GM11168 (cell line): ENCODE data around the gene RHOH.
"Not testable (repeated sequence)": the region's sequence is repeated elsewhere in the genome, so short reads cannot be mapped to it uniquely, and the experiment has no call there.

Experiments used
- in situ Hi-C: fragments of 300-500 bp; cut with MboI; formaldehyde crosslinking; loops from one replicate; pipeline ENCODE4 v1.12.0; 2022; ENCODE audit warnings: low sequenced_read_pairs; ENCODE audit not compliant: unreplicated experiment

RHOH gene

DNA sequence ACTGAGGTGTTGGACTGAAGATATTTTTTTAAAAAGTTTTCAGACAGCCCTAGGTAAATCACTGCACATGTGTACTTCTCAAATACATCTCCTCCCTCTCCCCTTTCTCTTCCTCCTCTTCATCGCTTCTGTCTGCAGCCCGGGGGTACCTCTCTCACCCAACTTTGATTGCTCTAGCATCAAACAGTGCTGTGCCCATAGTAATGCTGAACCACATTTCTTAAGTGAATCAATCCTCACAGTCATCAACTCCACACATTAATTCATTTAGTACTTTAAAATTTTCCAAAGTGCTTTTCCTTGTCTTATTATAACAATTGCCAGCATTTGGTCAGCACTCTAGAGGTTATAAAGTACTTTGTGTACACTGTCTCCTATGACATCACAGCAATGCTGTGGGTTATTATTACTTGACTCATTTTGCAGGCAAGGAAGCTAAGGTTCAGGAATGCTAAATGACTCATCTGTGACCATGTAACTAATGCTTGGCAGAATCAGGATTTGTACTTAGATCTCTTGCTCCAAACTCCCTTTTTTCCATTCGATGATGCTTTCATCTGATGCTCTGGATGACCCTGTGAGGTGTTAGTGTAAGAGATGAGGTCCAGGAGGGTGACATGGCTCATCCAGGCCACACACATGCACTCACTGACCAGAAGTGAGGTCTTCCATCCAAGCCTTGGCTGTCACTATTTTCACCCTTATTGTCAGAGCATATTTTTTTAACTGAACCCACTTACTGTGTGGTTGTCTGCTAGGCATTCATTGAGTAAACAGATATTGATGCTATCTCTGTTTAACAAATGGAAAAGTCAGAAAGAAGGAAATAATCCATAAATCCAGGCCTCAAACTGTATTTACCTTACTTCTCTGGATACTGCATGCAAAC, 58.8 kb downstream of the RHOH start:
- in situ Hi-C loops = no loop called here

- in situ Hi-C loops = no loop called here
Measured at GRCh38 chr4:40256329-40256728, 59.5 kb downstream of the RHOH start.

DNA sequence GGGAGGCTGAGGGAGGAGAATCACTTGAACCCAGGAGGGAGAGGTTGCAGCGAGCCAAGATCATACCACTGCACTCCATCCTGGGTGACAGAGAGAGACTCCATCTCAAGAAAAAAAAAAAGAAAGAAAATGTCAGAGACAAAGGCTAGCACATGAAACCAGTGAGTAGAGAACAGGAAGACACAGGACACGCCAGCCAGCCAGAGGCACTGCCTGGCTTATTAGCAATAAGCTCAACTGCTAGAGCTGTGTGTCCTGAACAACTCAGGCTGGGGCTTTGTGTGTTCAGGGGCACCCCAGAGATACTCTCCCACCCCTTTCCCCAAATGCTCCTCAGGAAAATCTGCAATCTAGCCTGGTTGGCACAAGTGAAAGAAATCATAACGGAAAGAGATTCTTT, 60.0 kb downstream of the RHOH start:
- in situ Hi-C loops = no loop called here

- in situ Hi-C loops = no loop called here
Measured at GRCh38 chr4:40258627-40259026, 61.8 kb downstream of the RHOH start.

DNA sequence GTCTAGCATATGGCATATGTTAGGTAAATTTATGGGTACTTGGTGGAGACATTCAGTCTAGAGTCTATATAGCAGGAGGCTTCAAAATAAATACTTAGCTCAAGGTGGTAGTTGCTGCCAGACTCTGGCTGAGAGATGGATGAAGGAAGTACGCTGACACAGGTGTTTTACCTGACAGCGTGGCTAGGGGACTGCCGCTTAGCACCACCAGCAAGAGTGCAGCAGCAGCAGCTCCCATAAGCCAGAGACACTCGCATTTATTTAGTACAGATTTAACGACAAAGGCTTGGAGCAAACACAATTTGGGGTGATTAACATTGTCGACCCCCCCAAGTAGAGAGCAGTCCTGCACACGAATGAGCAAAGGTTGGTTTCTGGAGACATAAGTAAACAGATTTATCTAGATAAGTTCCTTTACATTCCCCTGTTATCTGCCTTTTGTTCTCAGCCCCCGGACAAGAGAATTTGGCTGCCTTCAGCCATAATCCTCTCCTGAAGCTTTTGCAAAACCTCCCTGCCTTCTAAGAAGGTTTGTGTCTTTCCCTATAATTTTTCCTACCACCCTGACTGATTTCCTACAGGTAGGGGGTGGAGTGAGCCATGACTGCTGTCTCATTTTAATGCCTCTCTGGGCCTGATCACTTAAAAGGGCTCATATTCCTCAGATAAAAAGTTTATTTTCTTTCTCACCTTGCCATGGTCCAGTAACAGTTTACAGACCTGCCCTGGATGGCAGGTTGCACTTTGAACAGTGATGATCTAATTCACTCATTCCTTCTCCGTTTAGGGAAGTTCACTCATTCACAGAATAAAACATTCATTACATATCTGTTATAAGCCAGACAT, 64.6 kb downstream of the RHOH start:
- in situ Hi-C loops = no loop called here

DNA sequence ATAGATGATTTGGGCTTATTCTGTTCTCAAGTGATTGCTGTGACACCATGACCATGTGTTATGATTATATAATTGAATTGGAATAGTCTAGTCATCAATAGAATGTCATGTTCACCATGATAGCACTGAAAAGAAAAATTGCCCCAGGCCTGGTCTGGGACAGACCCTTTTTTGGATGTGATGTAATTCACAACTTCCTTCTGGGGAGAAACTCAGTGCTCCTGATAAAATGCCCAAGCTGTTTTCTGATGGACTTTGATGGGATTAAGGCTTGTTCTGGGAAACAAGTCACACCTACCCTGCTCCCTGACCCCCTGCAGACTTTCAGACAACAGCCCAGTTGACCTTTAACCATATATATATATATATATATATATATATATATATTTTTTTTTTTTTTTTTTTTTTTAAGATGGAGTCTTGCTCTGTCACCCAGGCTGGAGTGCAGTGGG, 65.3 kb downstream of the RHOH start:
- in situ Hi-C loops = no loop called here

- in situ Hi-C loops = no loop called here
Measured at GRCh38 chr4:40262861-40263260, 66.0 kb downstream of the RHOH start.

GRCh38 chr4:40264497-40264896, 67.7 kb downstream of the RHOH start:
- in situ Hi-C loops = no loop called here

GRCh38 chr4:40264995-40265909, 68.4 kb downstream of the RHOH start:
- in situ Hi-C loops = no loop called here

DNA sequence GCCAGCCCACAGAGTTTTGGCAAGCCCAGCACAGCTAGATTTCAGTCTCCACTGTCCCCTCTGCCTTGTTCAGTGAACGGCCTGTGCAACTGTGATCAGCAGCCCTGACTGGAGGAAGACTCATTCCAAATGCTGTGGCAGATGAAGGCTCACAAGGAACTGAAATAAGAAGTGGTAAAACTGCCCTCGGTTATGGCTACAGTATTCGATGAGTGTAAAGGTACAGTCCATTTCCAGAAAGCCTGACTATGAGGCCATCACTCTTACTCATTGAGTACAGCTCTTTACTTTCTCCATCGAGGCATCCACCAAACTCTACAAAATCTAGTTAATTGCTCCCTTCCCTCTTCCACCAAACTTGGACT, 69.1 kb downstream of the RHOH start:
- in situ Hi-C loops = no loop called here

DNA sequence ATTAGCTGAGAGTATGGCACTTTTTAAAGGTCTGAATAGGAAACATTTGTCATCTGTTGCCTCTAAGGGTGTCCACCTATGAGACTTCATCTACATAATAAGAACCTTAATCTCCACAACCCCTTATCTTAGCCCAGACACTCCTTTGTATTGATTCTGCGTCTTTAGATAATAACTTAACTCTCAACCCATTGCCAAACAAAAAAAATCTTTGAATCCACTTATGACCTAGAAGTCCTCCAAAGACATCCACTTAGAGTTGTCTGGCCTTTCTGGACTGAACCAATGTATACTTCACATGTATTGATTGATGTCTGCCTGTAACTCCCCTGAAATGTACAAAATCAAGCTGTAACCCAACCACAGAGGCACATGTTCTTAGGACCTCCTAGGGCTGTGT, 72.3 kb downstream of the RHOH start:
- in situ Hi-C loops = no loop called here

DNA sequence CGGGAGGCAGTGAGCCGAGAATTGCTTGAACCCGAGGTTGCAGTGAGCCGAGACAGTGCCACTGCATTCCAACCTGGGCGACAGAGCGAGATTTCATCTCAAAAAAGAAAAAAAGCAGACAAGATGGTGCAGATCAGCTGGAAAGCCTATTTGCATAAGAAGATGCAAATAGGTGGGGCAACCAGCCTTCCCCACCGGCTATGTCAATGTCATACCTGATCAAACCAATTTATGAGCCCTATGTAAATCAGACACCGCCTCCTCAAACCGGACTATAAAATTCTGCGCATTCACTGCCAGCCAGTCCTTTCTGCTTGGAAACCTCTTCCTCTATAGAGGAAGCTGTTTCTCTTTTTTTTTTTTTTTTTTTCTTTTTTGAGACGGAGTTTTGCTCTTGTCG, 73.8 kb downstream of the RHOH start:
- in situ Hi-C loops = no loop called here

GRCh38 chr4:40275065-40275730, 78.4 kb downstream of the RHOH start:
- in situ Hi-C loops = no loop called here

DNA sequence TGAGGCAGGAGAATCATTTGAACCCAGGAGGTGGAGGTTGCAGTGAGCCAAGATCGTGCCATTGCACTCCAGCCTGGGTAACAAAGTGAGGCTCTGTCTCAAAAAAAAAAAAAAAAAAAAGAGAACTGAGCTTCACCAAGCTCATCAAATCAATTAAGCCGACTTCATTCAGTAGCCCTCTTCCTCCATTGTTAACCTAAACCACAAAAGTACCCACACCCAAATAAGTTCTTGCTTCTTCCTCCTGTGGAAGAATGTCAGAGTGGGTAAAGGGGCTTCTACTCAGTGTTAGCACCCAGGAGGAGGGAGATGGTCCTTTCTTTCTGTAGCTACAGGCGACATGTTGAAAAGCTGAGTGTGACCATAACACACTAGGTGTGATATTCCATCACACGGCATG, 79.7 kb downstream of the RHOH start:
- in situ Hi-C loops = no loop called here

- in situ Hi-C loops = no loop called here
Measured at GRCh38 chr4:40280586-40280985, 83.8 kb downstream of the RHOH start.

DNA sequence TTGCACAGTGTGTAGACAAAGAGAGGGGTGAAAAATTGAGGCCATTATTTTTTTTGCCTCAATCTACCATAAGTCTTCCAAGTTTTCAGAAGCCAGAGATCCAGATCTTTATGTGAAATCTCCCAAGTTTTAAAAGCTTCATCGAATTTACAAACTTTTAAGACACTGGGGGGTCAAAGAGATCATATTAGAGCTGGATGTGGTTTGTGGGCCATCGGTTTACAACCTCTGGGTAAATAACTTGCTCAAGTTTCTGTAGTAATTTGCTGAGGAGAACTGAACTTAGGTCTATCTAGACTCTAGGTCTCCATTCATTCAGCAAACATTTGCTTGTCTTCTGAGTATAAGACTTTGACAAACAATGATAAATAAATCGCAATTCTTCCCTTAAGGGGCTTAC, 84.3 kb downstream of the RHOH start:
- in situ Hi-C loops = no loop called here

- in situ Hi-C loops = no loop called here
Measured at GRCh38 chr4:40281913-40282312, 85.1 kb downstream of the RHOH start.

- in situ Hi-C loops = not testable (repeated sequence)
Measured at GRCh38 chr4:40282857-40283256, 86.0 kb downstream of the RHOH start.

- in situ Hi-C loops = no loop called here
Measured at GRCh38 chr4:40283413-40283812, 86.6 kb downstream of the RHOH start.

DNA sequence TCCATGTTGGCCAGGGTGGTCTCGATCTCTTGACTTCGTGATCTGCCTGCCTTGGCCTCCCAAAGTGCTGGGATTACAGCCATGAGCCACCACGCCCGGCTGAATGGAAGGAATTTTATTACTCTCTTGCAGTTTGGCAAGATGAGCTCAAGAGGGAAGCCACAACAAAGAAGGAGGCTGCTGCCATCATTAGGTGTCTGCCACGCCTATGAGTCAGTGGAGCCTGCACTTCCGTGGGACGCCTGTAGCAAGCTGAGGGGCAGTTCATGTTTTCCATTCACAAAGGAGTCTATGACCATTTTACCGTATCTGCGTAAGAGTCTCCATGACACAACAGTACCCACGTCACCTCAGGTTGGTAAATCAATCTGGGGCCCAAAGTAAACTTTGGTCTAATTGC, 87.1 kb downstream of the RHOH start:
- in situ Hi-C loops = no loop called here
